Astrocyte (in vitro differentiated cells and primary cell): ENCODE results near the gene ZNF420. TPM values are rescaled to one million over a fixed set of nuclear protein-coding genes. Genes with fewer than 3 reads are reported as not detected.
"Not testable (repeated sequence)": the region's sequence is repeated elsewhere in the genome, so short reads cannot be mapped to it uniquely, and the experiment has no call there.

ENCODE experiments used
- DNase-seq: peaks from one replicate; pipeline ENCODE4 v3.0.0-alpha.2; 2010; ENCODE audit warnings: low read depth
- FAIRE-seq: peaks from 2 replicates; lab custom pipeline; 2011; peaks lifted over from hg19 to GRCh38; lab: Jason Lieb, UNC
- H2AFZ ChIP-seq: 2 replicates; pipeline ENCODE4 v1.6.0; 2012; ENCODE audit warnings: low read depth, low read length, inconsistent platforms
- H3K27ac ChIP-seq: 2 replicates; pipeline ENCODE4 v1.5.1; 2011; ENCODE audit warnings: low read depth, low read length, inconsistent platforms
- H3K27me3 ChIP-seq: 2 replicates; pipeline ENCODE4 v1.6.0; 2011; ENCODE audit warnings: low read length, inconsistent platforms; ENCODE audit not compliant: insufficient read depth
- H3K36me3 ChIP-seq: 2 replicates; pipeline ENCODE4 v1.5.1; 2011; ENCODE audit warnings: low read length, inconsistent platforms; ENCODE audit not compliant: insufficient read depth
- H3K4me1 ChIP-seq: 2 replicates; pipeline ENCODE4 v1.5.1; 2011; ENCODE audit warnings: low read length, inconsistent platforms; ENCODE audit not compliant: insufficient read depth
- H3K4me2 ChIP-seq: 2 replicates; pipeline ENCODE4 v1.6.0; 2012; ENCODE audit warnings: low read length, inconsistent platforms
- H3K4me3 ChIP-seq: 2 replicates; pipeline ENCODE4 v1.5.1; 2011; ENCODE audit warnings: low read depth, mild to moderate bottlenecking, low read length, inconsistent platforms; ENCODE audit not compliant: insufficient read depth
- H3K79me2 ChIP-seq: 2 replicates; pipeline ENCODE4 v1.6.0; 2012; ENCODE audit warnings: mild to moderate bottlenecking, low read length, inconsistent platforms; ENCODE audit not compliant: insufficient read depth
- H3K9ac ChIP-seq: 2 replicates; pipeline ENCODE4 v1.6.0; 2012; ENCODE audit warnings: mild to moderate bottlenecking, low read length, inconsistent platforms
- H3K9me3 ChIP-seq: 2 replicates; pipeline ENCODE4 v1.5.1; 2012; ENCODE audit warnings: low read depth, mild to moderate bottlenecking, low read length, inconsistent platforms; ENCODE audit not compliant: insufficient read depth
- H4K20me1 ChIP-seq: 2 replicates; pipeline ENCODE4 v1.6.0; 2012; ENCODE audit warnings: low read length, inconsistent platforms; ENCODE audit not compliant: insufficient read depth
- H3K27ac Mint-ChIP-seq: one replicate; pipeline ENCODE4 v1.8.0; 2021; ENCODE audit warnings: mild to moderate bottlenecking, mixed read lengths; ENCODE audit not compliant: unreplicated experiment
- H3K27me3 Mint-ChIP-seq: one replicate; pipeline ENCODE4 v1.8.0; 2021; ENCODE audit warnings: low read depth, mixed read lengths; ENCODE audit not compliant: unreplicated experiment
- H3K36me3 Mint-ChIP-seq: one replicate; pipeline ENCODE4 v1.8.0; 2021; ENCODE audit warnings: low read depth, mixed read lengths; ENCODE audit not compliant: unreplicated experiment
- H3K4me1 Mint-ChIP-seq: one replicate; pipeline ENCODE4 v1.8.0; 2021; ENCODE audit warnings: low read depth, mixed read lengths; ENCODE audit not compliant: unreplicated experiment
- H3K4me3 Mint-ChIP-seq: one replicate; pipeline ENCODE4 v1.8.0; 2021; ENCODE audit warnings: mild to moderate bottlenecking, moderate library complexity, mixed read lengths; ENCODE audit not compliant: unreplicated experiment
- H3K9me3 Mint-ChIP-seq: one replicate; pipeline ENCODE4 v1.8.0; 2021; ENCODE audit warnings: mild to moderate bottlenecking, mixed read lengths; ENCODE audit not compliant: unreplicated experiment
- EZH2 ChIP-seq: IDR thresholded peaks from 2 replicates; pipeline ENCODE4 v1.6.1; 2012; ENCODE audit warnings: mild to moderate bottlenecking, low read length, inconsistent platforms; ENCODE audit not compliant: insufficient read depth
- total RNA-seq: library from RNA; stranded (reverse); gene quantifications from 2 replicates; pipeline ENCODE4 v1.2.1, GENCODE V29; 2021
- TF ChIP-seq, protein P1 (sequence below): IDR thresholded peaks from 2 replicates; pipeline ENCODE4 v1.5.1; 2011; ENCODE audit warnings: low read depth, mild to moderate bottlenecking, inconsistent platforms, low read length, moderate library complexity; ENCODE audit not compliant: insufficient read depth

ZNF420 gene
- total RNA-seq, 1 donor from 2014 or later = 8.1 TPM

DNA sequence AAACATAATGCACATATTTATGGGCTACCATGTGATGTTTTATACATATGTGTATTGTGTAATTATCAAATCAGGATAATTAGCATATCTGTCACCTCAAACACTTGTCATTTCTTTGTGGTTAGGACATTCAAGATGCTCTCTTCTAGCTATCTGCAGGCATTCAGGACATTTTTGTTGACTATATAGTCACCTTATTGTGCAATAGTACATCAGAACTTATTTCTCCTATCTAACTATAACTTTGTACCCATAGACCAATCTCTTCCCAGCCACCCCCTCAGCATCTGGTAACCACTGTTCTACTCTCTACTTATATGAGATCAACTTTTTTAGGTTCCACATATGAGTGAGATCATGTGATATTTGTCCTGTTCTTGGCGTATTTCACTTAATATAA is 20.3 kb downstream of the ZNF420 start:
- H3K4me1 ChIP-seq = no peaks in the 10 kb centered on the region
- Mint-ChIP-seq H3K36me3 (peaks cover 64% of the 10 kb centered on the region), H3K27me3 (no peaks in the 10 kb centered on the region), H3K4me3 (no peak overlapping the region), H3K4me1 (no peaks in the 10 kb centered on the region), H3K27ac (no peak overlapping the region), H3K9me3 (peaks cover 49% of the 10 kb centered on the region)
- H3K79me2 ChIP-seq = no peaks in the 10 kb centered on the region
- DNase-seq = no peak
- H3K4me3 ChIP-seq = no peak overlapping the region
- H3K4me2 ChIP-seq = no peak overlapping the region
- H3K27ac ChIP-seq = no peak overlapping the region
- no peak overlapping the region for H2AFZ ChIP-seq
- H3K36me3 ChIP-seq = no peaks in the 10 kb centered on the region
- H3K9me3 ChIP-seq = peaks cover 2% of the 10 kb centered on the region
- FAIRE-seq = no peak
- TF ChIP-seq, protein P1, sequence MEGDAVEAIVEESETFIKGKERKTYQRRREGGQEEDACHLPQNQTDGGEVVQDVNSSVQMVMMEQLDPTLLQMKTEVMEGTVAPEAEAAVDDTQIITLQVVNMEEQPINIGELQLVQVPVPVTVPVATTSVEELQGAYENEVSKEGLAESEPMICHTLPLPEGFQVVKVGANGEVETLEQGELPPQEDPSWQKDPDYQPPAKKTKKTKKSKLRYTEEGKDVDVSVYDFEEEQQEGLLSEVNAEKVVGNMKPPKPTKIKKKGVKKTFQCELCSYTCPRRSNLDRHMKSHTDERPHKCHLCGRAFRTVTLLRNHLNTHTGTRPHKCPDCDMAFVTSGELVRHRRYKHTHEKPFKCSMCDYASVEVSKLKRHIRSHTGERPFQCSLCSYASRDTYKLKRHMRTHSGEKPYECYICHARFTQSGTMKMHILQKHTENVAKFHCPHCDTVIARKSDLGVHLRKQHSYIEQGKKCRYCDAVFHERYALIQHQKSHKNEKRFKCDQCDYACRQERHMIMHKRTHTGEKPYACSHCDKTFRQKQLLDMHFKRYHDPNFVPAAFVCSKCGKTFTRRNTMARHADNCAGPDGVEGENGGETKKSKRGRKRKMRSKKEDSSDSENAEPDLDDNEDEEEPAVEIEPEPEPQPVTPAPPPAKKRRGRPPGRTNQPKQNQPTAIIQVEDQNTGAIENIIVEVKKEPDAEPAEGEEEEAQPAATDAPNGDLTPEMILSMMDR = no peak
- TF ChIP-seq EZH2 = no peak
- H3K9ac ChIP-seq = no peak overlapping the region
- no peaks in the 10 kb centered on the region for H3K27me3 ChIP-seq
- no peaks in the 10 kb centered on the region for H4K20me1 ChIP-seq

DNA sequence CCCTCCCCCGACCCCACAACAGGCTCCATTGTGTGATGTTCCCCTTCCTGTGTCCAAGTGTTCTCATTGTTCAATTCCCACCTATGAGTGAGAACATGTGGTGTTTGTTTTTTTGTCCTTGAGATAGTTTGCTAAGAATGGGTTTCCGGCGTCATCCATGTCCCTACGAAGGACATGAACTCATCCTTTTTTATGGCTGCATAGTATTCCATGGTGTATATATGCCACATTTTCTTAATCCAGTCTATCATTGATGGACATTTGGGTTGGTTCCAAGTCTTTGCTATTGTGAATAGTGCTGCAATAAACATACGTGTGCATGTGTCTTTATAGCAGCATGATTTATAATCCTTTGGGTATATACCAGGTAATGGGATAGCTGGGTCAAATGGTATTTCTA is 25.9 kb downstream of the ZNF420 start:
- H3K27me3 ChIP-seq, FAIRE-seq, H3K4me1 ChIP-seq, H3K4me2 ChIP-seq, H3K9me3 ChIP-seq, H3K27me3 Mint-ChIP-seq, H3K9ac ChIP-seq, H3K27ac Mint-ChIP-seq, H3K4me1 Mint-ChIP-seq, H4K20me1 ChIP-seq, H3K4me3 ChIP-seq, H3K79me2 ChIP-seq, H3K27ac ChIP-seq, H2AFZ ChIP-seq, H3K4me3 Mint-ChIP-seq, H3K36me3 ChIP-seq, DNase-seq: not testable (repeated sequence)
- H3K36me3 Mint-ChIP-seq = peaks cover 77% of the 10 kb centered on the region
- peaks cover 68% of the 10 kb centered on the region for H3K9me3 Mint-ChIP-seq

DNA sequence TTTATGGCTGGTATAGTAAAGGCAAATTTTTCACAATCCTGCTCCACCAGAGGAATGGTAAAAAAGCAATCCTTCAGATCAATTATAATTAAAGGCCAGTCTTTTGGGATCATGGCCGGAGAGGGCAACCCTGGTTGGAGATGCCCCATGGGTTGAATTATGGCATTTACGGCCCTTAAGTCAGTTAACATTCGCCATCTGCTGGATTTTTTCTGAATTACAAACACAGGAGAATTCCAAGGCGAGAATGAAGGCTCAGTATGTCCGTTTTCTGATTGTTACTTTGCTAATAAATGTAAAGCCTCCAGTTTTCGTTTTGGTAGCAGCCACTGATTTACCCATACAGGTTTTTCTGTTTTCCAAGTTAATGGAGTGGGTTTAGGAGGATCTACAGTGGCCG is 33.5 kb downstream of the ZNF420 start:
- not testable (repeated sequence) for H3K27ac Mint-ChIP-seq, H3K9ac ChIP-seq, H4K20me1 ChIP-seq, H3K27me3 Mint-ChIP-seq, H3K79me2 ChIP-seq, H3K4me2 ChIP-seq, H3K4me3 ChIP-seq, H3K27ac ChIP-seq, H3K4me1 ChIP-seq, H3K36me3 ChIP-seq, H3K4me3 Mint-ChIP-seq, DNase-seq, H3K27me3 ChIP-seq, FAIRE-seq, H3K4me1 Mint-ChIP-seq, H2AFZ ChIP-seq
- Mint-ChIP-seq H3K9me3 (peaks cover 83% of the 10 kb centered on the region), H3K36me3 (peaks cover 84% of the 10 kb centered on the region)
- peaks cover 34% of the 10 kb centered on the region for H3K9me3 ChIP-seq

DNA sequence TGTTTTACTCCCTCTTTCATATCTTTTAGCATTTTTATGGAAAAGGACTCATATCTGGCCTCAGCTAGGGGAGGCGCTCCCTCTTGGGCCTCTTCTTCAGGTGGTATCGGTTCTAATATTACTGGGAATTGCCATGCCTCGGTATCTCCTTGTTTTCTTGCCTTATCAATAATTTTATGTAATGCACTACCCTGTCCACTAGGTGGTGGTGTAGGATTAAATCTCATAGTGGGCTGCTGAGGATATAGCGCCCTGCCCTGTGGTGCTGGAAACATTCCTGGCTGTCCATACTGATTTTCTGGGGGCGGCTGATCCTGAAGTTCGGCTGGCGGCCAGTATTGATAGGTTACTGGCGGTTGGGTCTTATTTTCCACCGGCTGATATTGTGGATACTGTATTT is 35.8 kb downstream of the ZNF420 start:
- Histone ChIP-seq H2AFZ (no peak overlapping the region), H4K20me1 (no peaks in the 10 kb centered on the region), H3K27me3 (no peaks in the 10 kb centered on the region), H3K27ac (no peak overlapping the region), H3K79me2 (no peaks in the 10 kb centered on the region), H3K4me2 (no peak overlapping the region), H3K4me3 (no peak overlapping the region), H3K9ac (no peak overlapping the region), H3K4me1 (no peaks in the 10 kb centered on the region), H3K9me3 (peaks cover 34% of the 10 kb centered on the region), H3K36me3 (no peaks in the 10 kb centered on the region)
- Mint-ChIP-seq H3K27me3 (no peaks in the 10 kb centered on the region), H3K27ac (no peak overlapping the region), H3K36me3 (peaks cover 73% of the 10 kb centered on the region), H3K9me3 (peaks cover 83% of the 10 kb centered on the region), H3K4me3 (no peak overlapping the region), H3K4me1 (no peaks in the 10 kb centered on the region)
- FAIRE-seq = no peak
- TF ChIP-seq, protein P1 = no peak
- TF ChIP-seq EZH2 = no peak
- DNase-seq = no peak

DNA sequence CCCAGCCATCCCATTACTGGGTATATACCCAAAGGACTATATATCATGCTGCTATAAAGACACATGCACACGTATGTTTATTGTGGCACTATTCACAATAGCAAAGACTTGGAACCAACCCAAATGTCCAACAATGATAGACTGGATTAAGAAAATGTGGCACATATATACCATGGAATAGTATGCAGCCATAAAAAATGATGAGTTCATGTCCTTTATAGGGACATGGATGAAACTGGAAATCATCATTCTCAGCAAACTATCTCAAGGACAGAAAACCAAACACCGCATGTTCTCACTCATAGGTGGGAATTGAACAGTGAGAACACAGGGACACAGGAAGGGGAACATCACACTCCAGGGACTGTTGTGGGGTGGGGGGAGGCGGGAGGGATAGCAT is 43.9 kb downstream of the ZNF420 start:
- H3K79me2 ChIP-seq, H3K27me3 ChIP-seq, DNase-seq, H2AFZ ChIP-seq, H3K4me2 ChIP-seq, H3K27ac ChIP-seq, H3K4me3 ChIP-seq, H3K4me1 Mint-ChIP-seq, FAIRE-seq, H3K4me1 ChIP-seq, H3K9me3 ChIP-seq, H3K27me3 Mint-ChIP-seq, H4K20me1 ChIP-seq, H3K9ac ChIP-seq, H3K36me3 ChIP-seq, H3K27ac Mint-ChIP-seq, H3K4me3 Mint-ChIP-seq: not testable (repeated sequence)
- Mint-ChIP-seq H3K36me3 (peaks cover 35% of the 10 kb centered on the region), H3K9me3 (peaks cover 60% of the 10 kb centered on the region)
